ENCODE results near the gene KRTAP9-2.
"Not testable (repeated sequence)": the region's sequence is repeated elsewhere in the genome, so short reads cannot be mapped to it uniquely, and the experiment has no call there.

The KRTAP9-2 gene, protein sequence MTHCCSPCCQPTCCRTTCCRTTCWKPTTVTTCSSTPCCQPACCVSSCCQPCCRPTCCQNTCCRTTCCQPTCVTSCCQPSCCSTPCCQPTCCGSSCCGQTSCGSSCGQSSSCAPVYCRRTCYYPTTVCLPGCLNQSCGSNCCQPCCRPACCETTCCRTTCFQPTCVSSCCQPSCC

GRCh38 chr17:41226598-41227095 is at the start of gene KRTAP9-2:
KRTAP9-2 (plus strand) TSS chr17:41226648; CDS start chr17:41226655, 7 bp downstream.
- DNase-seq; in situ Hi-C loops (cut with MboI; ENCODE audit: low pct_unique_long_range_greater_than_20kb, low sequenced_read_pairs): not testable (repeated sequence)

DNA sequence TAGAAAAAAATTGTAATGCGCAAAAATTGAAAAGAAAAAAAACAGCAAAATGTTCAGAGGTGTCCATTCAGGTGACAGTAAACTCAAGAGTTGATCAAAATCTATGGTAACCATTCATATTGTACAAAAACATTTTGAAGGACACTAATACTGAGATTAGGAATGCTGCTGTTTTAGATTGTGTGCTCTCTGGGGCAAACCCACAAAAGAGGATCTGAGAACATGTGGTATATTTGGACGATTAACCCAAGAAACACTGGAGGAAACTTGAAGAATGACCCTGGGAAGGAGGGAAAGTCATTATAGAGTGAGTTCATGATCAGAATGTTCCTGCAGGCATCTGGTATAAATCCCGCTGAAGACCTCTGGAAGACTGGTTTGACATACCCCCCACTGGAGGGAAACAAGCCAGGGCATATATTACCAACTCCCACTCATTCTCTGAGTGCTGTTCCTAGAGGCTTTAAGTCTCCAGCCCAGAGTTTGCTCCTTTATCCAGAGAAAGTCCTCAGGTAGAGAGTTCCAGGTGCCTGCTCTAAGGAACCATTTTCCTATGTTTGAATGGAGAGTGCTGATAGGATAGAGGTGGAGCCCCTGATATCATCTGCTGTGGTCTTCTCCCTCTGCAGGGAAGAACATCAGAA is 49.6 kb upstream of the KRTAP9-2 start:
- in situ Hi-C loops (cut with MboI; ENCODE audit: low pct_unique_long_range_greater_than_20kb, low sequenced_read_pairs) = no loop called here
- peak; percentile 3 for DNase-seq

- in situ Hi-C loops (cut with MboI; ENCODE audit: low pct_unique_long_range_greater_than_20kb, low sequenced_read_pairs) = no loop called here
- DNase-seq = no peak
Measured at GRCh38 chr17:41177727-41178271, 48.6 kb upstream of the KRTAP9-2 start, which contains the start of gene KRTAP4-2. KRTAP4-2 (minus strand) TSS chr17:41178221; CDS start chr17:41178164, 57 bp downstream.

- DNase-seq = no peak
- in situ Hi-C loops (cut with MboI; ENCODE audit: low pct_unique_long_range_greater_than_20kb, low sequenced_read_pairs) = no loop called here
Measured at GRCh38 chr17:41178341-41178740, 48.1 kb upstream of the KRTAP9-2 start.

GRCh38 chr17:41178843-41179616 is 47.4 kb upstream of the KRTAP9-2 start:
- DNase-seq = no peak
- in situ Hi-C loops (cut with MboI; ENCODE audit: low pct_unique_long_range_greater_than_20kb, low sequenced_read_pairs) = no loop called here

GRCh38 chr17:41184480-41184961 is 41.9 kb upstream of the KRTAP9-2 start, which contains the start of gene KRTAP4-1:
KRTAP4-1 (minus strand) TSS chr17:41184911; CDS start chr17:41184854, 57 bp downstream.
- DNase-seq = no peak
- in situ Hi-C loops (cut with MboI; ENCODE audit: low pct_unique_long_range_greater_than_20kb, low sequenced_read_pairs) = no loop called here

DNA sequence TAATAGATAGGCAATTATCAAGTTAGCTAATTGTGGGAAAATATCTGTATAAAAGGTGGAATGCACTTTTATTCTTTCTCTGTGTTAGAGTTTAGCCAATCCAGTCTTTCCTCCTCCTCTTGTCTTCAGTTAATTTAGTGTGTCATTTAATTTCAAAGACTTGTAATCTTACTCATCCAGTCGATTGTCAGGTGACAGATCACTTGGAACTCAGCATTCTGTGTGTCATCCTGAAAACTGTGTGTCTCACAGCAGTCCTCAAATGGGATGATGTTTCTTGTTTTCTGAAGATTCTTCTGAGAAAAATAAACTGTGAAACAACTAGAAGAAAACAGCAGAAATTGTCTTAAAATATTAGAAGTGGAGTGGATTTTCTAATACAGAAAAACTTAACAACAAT is 41.4 kb upstream of the KRTAP9-2 start:
- no peak for DNase-seq
- in situ Hi-C loops (cut with MboI; ENCODE audit: low pct_unique_long_range_greater_than_20kb, low sequenced_read_pairs) = no loop called here

DNA sequence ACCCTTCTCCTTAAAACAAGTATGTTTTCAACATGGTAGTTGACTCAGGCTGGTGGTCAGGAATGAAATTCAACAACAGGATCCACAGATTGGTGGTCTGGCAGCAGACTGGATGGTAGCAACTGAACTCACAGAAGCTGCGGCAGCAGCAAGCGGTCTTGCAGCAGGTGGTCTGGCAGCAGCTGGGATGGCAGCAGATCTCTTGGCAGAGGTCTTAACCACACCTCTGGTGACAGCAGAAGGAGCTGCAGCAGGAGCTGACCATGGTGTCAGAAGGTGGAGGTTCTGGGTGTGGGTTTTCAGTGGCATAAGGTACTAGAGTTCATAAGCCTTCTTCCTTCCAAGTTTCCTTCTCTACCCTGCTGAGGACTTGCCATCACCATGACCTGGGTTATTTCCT is 39.6 kb upstream of the KRTAP9-2 start:
- no peak for DNase-seq
- in situ Hi-C loops (cut with MboI; ENCODE audit: low pct_unique_long_range_greater_than_20kb, low sequenced_read_pairs) = no loop called here

DNA sequence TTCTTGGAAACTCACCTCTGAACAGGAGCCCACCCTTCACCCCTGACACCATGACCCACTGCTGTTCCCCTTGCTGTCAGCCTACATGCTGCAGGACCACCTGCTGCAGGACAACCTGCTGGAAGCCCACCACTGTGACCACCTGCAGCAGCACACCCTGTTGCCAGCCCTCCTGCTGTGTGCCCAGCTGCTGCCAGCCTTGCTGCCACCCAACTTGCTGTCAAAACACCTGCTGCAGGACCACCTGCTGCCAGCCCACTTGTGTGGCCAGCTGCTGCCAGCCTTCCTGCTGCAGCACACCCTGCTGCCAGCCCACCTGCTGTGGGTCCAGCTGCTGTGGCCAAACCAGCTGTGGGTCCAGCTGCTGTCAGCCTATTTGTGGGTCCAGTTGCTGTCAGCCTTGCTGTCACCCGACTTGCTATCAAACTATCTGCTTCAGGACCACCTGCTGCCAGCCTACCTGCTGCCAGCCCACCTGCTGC is 36.6 kb upstream of the KRTAP9-2 start, which contains the start of gene KRTAP9-1:
Gene KRTAP9-1, plus strand, starts transcription at position 51 of the 482 bp plus-strand sequence. Its CDS starts 0 bp downstream, at position 51.
- in situ Hi-C loops (cut with MboI; ENCODE audit: low pct_unique_long_range_greater_than_20kb, low sequenced_read_pairs); DNase-seq: not testable (repeated sequence)

DNA sequence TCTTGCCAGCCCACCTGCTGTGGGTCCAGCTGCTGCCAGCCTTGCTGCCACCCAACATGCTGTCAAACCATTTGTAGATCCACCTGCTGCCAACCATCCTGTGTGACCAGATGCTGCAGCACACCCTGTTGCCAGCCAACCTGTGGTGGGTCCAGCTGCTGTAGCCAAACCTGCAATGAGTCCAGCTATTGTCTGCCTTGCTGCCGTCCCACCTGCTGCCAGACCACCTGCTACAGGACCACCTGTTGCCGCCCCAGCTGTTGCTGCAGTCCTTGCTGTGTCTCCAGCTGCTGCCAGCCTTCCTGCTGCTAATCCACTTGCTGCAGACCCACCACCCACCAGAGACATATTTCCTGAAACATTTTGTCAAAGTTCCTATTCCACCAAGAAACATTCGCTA is 36.1 kb upstream of the KRTAP9-2 start:
- DNase-seq = no peak
- in situ Hi-C loops (cut with MboI; ENCODE audit: low pct_unique_long_range_greater_than_20kb, low sequenced_read_pairs) = no loop called here

- DNase-seq = no peak
- in situ Hi-C loops (cut with MboI; ENCODE audit: low pct_unique_long_range_greater_than_20kb, low sequenced_read_pairs) = no loop called here
Measured at GRCh38 chr17:41196068-41196467, 30.4 kb upstream of the KRTAP9-2 start.

DNA sequence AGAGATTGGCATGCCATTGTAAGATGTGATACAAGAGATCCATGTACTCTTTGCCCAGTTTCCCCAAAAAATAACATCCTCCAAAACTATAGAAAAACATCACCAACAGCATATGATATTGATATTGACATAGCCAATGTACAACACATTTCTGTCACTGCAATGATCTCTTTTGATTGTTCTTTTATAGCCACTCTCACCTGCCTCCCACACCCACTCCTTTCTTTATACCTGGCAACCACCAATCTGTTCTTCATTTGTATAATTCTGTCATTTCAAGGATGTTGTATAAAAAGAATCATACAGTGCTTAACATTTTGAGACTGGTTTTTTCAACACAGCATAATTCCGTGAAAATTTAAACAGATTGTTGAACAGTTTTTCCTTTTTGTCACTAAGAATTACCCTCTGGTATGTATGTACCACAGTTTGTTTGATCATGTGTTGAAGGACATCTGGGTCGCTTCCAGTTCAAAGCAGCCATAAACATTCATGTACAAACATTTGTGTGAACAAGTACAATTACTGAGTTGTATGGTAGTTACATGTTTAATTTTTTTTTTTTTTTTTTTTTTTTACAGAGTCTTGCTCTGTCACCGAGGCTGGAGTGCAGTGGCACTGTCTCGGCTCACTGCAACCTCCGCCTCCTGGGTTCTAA is 26.9 kb upstream of the KRTAP9-2 start:
- DNase-seq = no peak
- in situ Hi-C loops (cut with MboI; ENCODE audit: low pct_unique_long_range_greater_than_20kb, low sequenced_read_pairs) = no loop called here

- in situ Hi-C loops (cut with MboI; ENCODE audit: low pct_unique_long_range_greater_than_20kb, low sequenced_read_pairs) = no loop called here
- no peak for DNase-seq
Measured at GRCh38 chr17:41211845-41212466, 14.5 kb upstream of the KRTAP9-2 start.

DNA sequence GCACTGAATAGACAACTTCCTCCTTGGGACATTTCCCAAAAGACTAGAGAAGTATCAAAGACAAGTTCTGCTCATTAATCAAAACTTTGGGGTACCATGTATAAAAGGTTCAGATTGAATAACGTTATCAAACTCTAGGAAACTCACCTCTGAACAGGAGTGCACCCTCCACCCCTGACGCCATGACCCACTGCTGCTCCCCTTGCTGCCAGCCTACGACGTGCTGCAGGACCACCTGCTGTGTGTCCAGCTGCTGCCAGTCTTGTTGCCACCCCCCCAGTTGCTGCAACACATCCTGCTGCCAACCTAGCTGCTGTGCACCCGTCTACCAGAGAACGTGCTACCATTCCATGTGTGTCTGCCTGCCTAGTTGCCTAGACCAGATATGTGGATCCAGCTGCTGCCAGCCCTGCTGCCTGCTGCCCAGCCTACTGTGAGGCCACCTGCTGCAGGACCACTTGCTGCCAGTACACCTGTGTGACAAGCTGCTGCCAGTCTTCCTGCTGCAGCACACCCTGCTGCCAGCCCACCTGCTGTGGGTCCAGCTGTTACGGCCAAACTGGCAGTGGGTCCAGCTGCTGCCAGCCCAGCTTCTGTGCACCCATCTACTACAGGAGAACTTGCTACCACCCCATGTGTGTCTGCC is 13.8 kb upstream of the KRTAP9-2 start:
- in situ Hi-C loops (cut with MboI; ENCODE audit: low pct_unique_long_range_greater_than_20kb, low sequenced_read_pairs) = no loop called here
- no peak for DNase-seq

DNA sequence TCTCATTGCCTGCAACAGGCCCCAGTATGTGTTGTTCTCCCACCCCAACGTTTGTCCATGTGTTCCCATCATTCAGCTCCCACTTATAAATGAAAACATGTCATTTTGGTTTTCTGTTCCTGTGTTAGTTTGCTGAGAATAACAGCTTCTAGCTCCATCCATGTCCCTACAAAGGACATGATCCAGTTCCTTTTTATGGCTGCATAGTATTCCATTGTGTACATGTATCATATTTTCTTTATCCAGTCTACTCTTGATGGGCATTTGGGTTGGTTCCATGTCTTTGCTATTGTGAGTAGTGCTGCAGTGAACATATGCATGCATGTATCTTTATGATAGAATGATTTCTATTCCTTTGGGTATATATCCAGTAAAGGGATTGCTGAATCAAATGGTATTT is 10.8 kb upstream of the KRTAP9-2 start:
- in situ Hi-C loops (cut with MboI; ENCODE audit: low pct_unique_long_range_greater_than_20kb, low sequenced_read_pairs) = no loop called here
- DNase-seq = no peak

DNA sequence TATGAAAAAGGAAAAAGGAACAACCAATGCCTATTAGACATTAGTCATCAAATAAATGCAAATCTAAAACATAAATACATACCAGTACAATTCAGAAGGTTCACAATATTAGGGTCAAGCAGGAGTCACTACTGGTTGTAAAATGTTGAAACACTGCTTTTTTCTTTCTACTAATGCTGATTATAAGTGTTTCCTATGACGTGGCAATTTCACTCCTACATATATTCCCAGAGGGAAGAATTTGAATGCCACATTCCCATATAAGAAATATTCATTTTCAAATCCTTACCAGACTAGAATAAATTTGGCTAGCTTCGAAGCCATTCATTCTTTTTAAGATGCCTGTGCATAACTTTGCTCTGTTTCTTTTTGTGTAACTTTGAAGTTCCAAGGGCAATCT is 2.6 kb upstream of the KRTAP9-2 start:
- in situ Hi-C loops (cut with MboI; ENCODE audit: low pct_unique_long_range_greater_than_20kb, low sequenced_read_pairs) = no loop called here
- no peak for DNase-seq

GRCh38 chr17:41226051-41226450 is 397 bp upstream of the KRTAP9-2 start:
- in situ Hi-C loops (cut with MboI; ENCODE audit: low pct_unique_long_range_greater_than_20kb, low sequenced_read_pairs) = no loop called here
- DNase-seq = no peak

- in situ Hi-C loops (cut with MboI; ENCODE audit: low pct_unique_long_range_greater_than_20kb, low sequenced_read_pairs) = no loop called here
- no peak for DNase-seq
Measured at GRCh38 chr17:41230094-41230493, 3.6 kb downstream of the KRTAP9-2 start.

All from KBM-7 (cell line).